Neural progenitor cell (in vitro differentiated cells): ENCODE measurements around the gene LAMTOR5.

Experiments
- CTCF ChIP-seq: fragments of 200-600 bp; sonication (generic); IDR thresholded peaks from 2 replicates; pipeline ENCODE4 v1.5.1; 2017; ENCODE audit warnings: antibody characterized with exemption, mild to moderate bottlenecking
- EZH2 ChIP-seq: fragments of 200-600 bp; sonication (generic); IDR thresholded peaks from 2 replicates; pipeline ENCODE4 v1.6.1; 2017; ENCODE audit warnings: antibody characterized with exemption, mild to moderate bottlenecking, moderate library complexity
- EZH2phosphoT487 ChIP-seq: fragments of 200-600 bp; sonication (generic); IDR thresholded peaks from 2 replicates; pipeline ENCODE4 v1.6.1; 2017; ENCODE audit warnings: antibody characterized with exemption

DNA sequence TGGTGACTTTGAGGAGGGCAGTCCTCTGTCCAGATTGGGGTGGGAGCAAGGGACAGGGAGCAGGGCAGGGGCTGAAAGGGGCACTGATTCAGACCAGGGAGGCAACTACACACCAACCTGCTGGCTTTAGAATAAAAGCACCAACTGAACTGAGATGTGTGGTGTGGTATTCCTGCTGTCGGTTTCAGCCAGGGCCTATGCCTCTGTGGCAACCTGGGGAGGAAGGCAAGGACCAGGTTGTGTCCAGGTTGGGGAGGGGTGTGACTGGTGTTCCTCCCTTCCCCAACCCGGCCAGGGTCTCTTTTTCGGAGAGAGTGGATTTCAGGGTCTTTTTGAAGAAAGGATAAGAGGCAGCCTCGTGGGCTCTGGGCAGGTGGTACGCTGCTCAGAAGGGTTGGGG, 49.7 kb upstream of the LAMTOR5 start:
- no peak for TF ChIP-seq CTCF
- no peak for TF ChIP-seq EZH2phosphoT487
- TF ChIP-seq EZH2: no peak
